ENCODE measurements around the gene RHOH. TPM values are rescaled to one million over a fixed set of nuclear protein-coding genes. Genes with fewer than 3 reads are reported as not detected.

The RHOH gene
- total and polyA plus RNA-seq, 2 of the 13 experiments (the other 11 are each of a cell fraction or from before 2014, with no cell fraction given), result 0.57 TPM; not detected in 1

DNA sequence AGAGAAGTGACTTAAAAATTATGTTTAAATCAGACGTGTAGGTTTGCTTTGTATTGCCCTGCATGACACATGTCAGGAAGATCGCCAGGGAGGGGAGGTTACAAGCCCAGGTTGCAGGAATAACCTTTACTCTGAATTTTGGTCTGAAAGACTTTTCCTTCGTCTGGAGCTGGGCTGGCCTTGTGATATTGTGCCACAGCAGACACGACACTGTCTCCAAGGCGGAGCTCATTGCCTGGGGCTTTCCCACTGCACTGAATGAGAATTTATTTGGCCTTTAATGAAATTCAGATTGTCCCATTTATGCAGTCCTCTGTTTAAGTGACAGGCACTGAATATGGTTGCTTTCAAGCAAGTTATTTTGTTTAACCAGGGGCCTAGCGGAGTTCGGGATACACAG is 45.1 kb downstream of the RHOH start:
- no peaks in the 10 kb centered on the region for H3K79me2 ChIP-seq (ENCODE audit: insufficient read depth, low read length)
- no peaks in the 10 kb centered on the region for H3K36me3 ChIP-seq (replicated peaks in 1 of 2; ENCODE audit: control insufficient read depth in 1 of 2, insufficient read depth in 2 of 2, low read length in 2 of 2)
- H3K9ac ChIP-seq (ENCODE audit: insufficient read depth, low read depth, low read length), result no peak overlapping the region
- H3K9me3 ChIP-seq (ENCODE audit: low read length), result no peaks in the 10 kb centered on the region
- WGBS (ENCODE audit: low lambda C conversion rate), result 41% methylated on average over 7 of the region's 7 CpGs
- no peak for FAIRE-seq
- no peaks in the 10 kb centered on the region for H4K20me1 ChIP-seq (ENCODE audit: insufficient read depth, low read length)
- BruUV-seq (replicated peaks), result no TSS peak
- ChIA-PET CTCF (ENCODE audit: low intra/inter-chr PET ratio, low total read pairs) (no interaction called here), POLR2A (no interaction called here)
- no peak overlapping the region for H3K4me3 ChIP-seq (replicated peaks in 1 of 3; ENCODE audit: insufficient read depth in 1 of 3, low read depth in 2 of 3, low read length in 3 of 3)
- H3K27me3 ChIP-seq (ENCODE audit: control insufficient read depth in 1 of 2, insufficient read depth in 2 of 2, low read length in 2 of 2), result peaks cover 0 to 1% of the 10 kb centered on the region in 2 experiments; a peak in 1 of 5 replicates
- no peak for ATAC-seq
- in situ Hi-C loops (cut with HindIII; ENCODE audit: extremely low pct_ligation_motif_present, low pct_unique_long_range_greater_than_20kb), result no loop called here
- intact Hi-C loops (cut with micrococcal nuclease; ENCODE audit: unreplicated experiment), result no loop called here
- H3K27ac ChIP-seq (ENCODE audit: extremely low read length, insufficient read depth, low read length), result no peak overlapping the region
- no peak for DNase-seq (ENCODE audit: low spot score)
- no peak overlapping the region for H2AFZ ChIP-seq (ENCODE audit: low read length)
- H3K4me2 ChIP-seq (ENCODE audit: low read depth, low read length), result no peak overlapping the region
- TF ChIP-seq MAFG (CRISPR knock-in tag; IDR thresholded peaks at IDR 0.05), result no peak
- TF ChIP-seq ZNF564 (CRISPR knock-in tag; IDR thresholded peaks at IDR 0.05), result no peak
- no peak for TF ChIP-seq ERF (CRISPR knock-in tag; IDR thresholded peaks at IDR 0.05)
- H3K4me1 ChIP-seq (ENCODE audit: insufficient read depth, low read length), result no peaks in the 10 kb centered on the region

GRCh38 chr4:40243386-40243948 is 46.6 kb downstream of the RHOH start:
- H3K4me2 ChIP-seq (ENCODE audit: low read depth, low read length), result no peak overlapping the region
- H4K20me1 ChIP-seq (ENCODE audit: insufficient read depth, low read length), result no peaks in the 10 kb centered on the region
- WGBS (ENCODE audit: low lambda C conversion rate), result 86% methylated on average over 8 of the region's 19 CpGs
- H3K9ac ChIP-seq (ENCODE audit: insufficient read depth, low read depth, low read length), result no peak overlapping the region
- H3K27me3 ChIP-seq (ENCODE audit: control insufficient read depth in 1 of 2, insufficient read depth in 2 of 2, low read length in 2 of 2), result no peaks in the 10 kb centered on the region
- no peak overlapping the region for H3K27ac ChIP-seq (ENCODE audit: extremely low read length, insufficient read depth, low read length)
- ChIA-PET POLR2A (no interaction called here), CTCF (ENCODE audit: low intra/inter-chr PET ratio, low total read pairs) (no interaction called here)
- intact Hi-C loops (cut with micrococcal nuclease; ENCODE audit: unreplicated experiment), result no loop called here
- no peaks in the 10 kb centered on the region for H3K4me1 ChIP-seq (ENCODE audit: insufficient read depth, low read length)
- ATAC-seq (no peak), FAIRE-seq (no peak), DNase-seq (ENCODE audit: low spot score) (no peak)
- BruUV-seq (replicated peaks), result no TSS peak
- H3K79me2 ChIP-seq (ENCODE audit: insufficient read depth, low read length), result no peaks in the 10 kb centered on the region
- H3K9me3 ChIP-seq (ENCODE audit: low read length), result no peaks in the 10 kb centered on the region
- in situ Hi-C loops (cut with HindIII; ENCODE audit: extremely low pct_ligation_motif_present, low pct_unique_long_range_greater_than_20kb), result no loop called here
- H3K4me3 ChIP-seq (replicated peaks in 1 of 3; ENCODE audit: insufficient read depth in 1 of 3, low read depth in 2 of 3, low read length in 3 of 3), result no peak overlapping the region
- H3K36me3 ChIP-seq (replicated peaks in 1 of 2; ENCODE audit: control insufficient read depth in 1 of 2, insufficient read depth in 2 of 2, low read length in 2 of 2), result no peaks in the 10 kb centered on the region
- H2AFZ ChIP-seq (ENCODE audit: low read length), result no peak overlapping the region
- TF ChIP-seq FOXC1 (CRISPR knock-in tag; IDR thresholded peaks at IDR 0.05; ENCODE audit: borderline replicate concordance) (no peak), RNF2 (conservative IDR thresholded peaks at IDR 0.05; ENCODE audit: low read depth) (no peak), ZNF275 (CRISPR knock-in tag; IDR thresholded peaks at IDR 0.05; ENCODE audit: borderline replicate concordance) (no peak), AHR (CRISPR knock-in tag; IDR thresholded peaks at IDR 0.05) (no peak), ZNF614 (CRISPR knock-in tag; IDR thresholded peaks at IDR 0.05; ENCODE audit: borderline replicate concordance) (no peak), KMT2A (CRISPR knock-in tag; IDR thresholded peaks at IDR 0.05) (no peak), ZBTB39 (CRISPR knock-in tag; IDR thresholded peaks at IDR 0.05) (no peak), CEBPG (CRISPR knock-in tag; IDR thresholded peaks at IDR 0.05) (no peak)
- TF ChIP-seq, protein P1, sequence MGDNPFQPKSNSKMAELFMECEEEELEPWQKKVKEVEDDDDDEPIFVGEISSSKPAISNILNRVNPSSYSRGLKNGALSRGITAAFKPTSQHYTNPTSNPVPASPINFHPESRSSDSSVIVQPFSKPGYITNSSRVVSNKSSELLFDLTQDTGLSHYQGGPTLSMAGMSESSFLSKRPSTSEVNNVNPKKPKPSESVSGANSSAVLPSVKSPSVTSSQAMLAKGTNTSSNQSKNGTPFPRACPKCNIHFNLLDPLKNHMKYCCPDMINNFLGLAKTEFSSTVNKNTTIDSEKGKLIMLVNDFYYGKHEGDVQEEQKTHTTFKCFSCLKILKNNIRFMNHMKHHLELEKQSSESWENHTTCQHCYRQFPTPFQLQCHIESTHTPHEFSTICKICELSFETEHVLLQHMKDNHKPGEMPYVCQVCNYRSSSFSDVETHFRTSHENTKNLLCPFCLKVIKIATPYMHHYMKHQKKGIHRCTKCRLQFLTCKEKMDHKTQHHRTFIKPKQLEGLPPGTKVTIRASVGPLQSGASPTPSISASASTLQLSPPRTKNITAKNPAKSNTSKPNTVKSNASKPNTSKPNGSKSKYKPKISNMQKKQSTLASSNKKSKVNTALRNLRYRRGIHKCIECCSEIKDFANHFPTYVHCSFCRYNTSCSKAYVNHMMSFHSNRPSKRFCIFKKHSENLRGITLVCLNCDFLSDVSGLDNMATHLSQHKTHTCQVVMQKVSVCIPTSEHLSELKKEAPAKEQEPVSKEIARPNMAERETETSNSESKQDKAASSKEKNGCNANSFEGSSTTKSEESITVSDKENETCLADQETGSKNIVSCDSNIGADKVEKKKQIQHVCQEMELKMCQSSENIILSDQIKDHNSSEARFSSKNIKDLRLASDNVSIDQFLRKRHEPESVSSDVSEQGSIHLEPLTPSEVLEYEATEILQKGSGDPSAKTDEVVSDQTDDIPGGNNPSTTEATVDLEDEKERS (CRISPR knock-in tag; IDR thresholded peaks at IDR 0.05), result no peak
- TF ChIP-seq, protein P2, sequence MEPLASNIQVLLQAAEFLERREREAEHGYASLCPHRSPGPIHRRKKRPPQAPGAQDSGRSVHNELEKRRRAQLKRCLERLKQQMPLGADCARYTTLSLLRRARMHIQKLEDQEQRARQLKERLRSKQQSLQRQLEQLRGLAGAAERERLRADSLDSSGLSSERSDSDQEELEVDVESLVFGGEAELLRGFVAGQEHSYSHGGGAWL (CRISPR knock-in tag; IDR thresholded peaks at IDR 0.05), result no peak

All from HepG2 (cell line).